GM19099 (cell line): ENCODE data around the gene MFGE8.

ENCODE experiments used
- POLR2A ChIP-seq: IDR thresholded peaks from 3 replicates; pipeline ENCODE4 v1.6.1; 2011; ENCODE audit warnings: low read depth; ENCODE audit not compliant: insufficient read length; ENCODE audit errors: extremely low read depth

MFGE8 gene

GRCh38 chr15:88901508-88902220, 11.5 kb downstream of the MFGE8 start:
- TF ChIP-seq POLR2A: no peak

GRCh38 chr15:88900982-88901418, 12.2 kb downstream of the MFGE8 start:
- no peak for TF ChIP-seq POLR2A

GRCh38 chr15:88900309-88900981, 12.7 kb downstream of the MFGE8 start:
- TF ChIP-seq POLR2A: no peak

GRCh38 chr15:88899251-88899650, 13.9 kb downstream of the MFGE8 start:
- TF ChIP-seq POLR2A: no peak

- no peak for TF ChIP-seq POLR2A
These were observed 14.4 kb downstream of the MFGE8 start for GRCh38 chr15:88898736-88899135.

- no peak for TF ChIP-seq POLR2A
These were observed 15.6 kb downstream of the MFGE8 start for GRCh38 chr15:88897456-88898194.

- no peak for TF ChIP-seq POLR2A
These were observed 16.1 kb downstream of the MFGE8 start for GRCh38 chr15:88897142-88897455.

GRCh38 chr15:88896333-88897033, 16.7 kb downstream of the MFGE8 start:
- no peak for TF ChIP-seq POLR2A

GRCh38 chr15:88894819-88895767, 18.1 kb downstream of the MFGE8 start, which contains the start of gene HAPLN3:
Gene HAPLN3, minus strand, starts transcription at chr15:88895544. Its CDS starts 8,246 bp downstream, at chr15:88887298.
- TF ChIP-seq POLR2A: no peak

- TF ChIP-seq POLR2A: no peak
These were observed 18.8 kb downstream of the MFGE8 start for GRCh38 chr15:88894348-88894818.

- no peak for TF ChIP-seq POLR2A
These were observed 21.5 kb downstream of the MFGE8 start for GRCh38 chr15:88891540-88892254.

- TF ChIP-seq POLR2A: no peak
These were observed 22.7 kb downstream of the MFGE8 start for GRCh38 chr15:88890495-88890894.

GRCh38 chr15:88888719-88889118, 24.5 kb downstream of the MFGE8 start:
- no peak for TF ChIP-seq POLR2A
